HG02852 (cell line): Measurements from ENCODE around the gene TAOK1.
"Not testable (repeated sequence)": the region's sequence is repeated elsewhere in the genome, so short reads cannot be mapped to it uniquely, and the experiment has no call there.

Source experiments
- ATAC-seq: cut with Tn5 transposase; IDR thresholded peaks from one replicate; pipeline ENCODE4 v1.9.1; 2021; ENCODE audit warnings: mild to moderate bottlenecking, moderate library complexity; ENCODE audit not compliant: unreplicated experiment

TAOK1 gene

GRCh38 chr17:29389982-29390850 lies at the start of gene TAOK1:
TAOK1 (plus strand) TSS chr17:29390363; CDS start chr17:29451549, 61,186 bp downstream.
- peak; percentile 74 for ATAC-seq

GRCh38 chr17:29341726-29342125 lies 48.4 kb upstream of the TAOK1 start:
- ATAC-seq: no peak

- ATAC-seq: no peak
Observed at GRCh38 chr17:29342158-29342765, 47.9 kb upstream of the TAOK1 start.

DNA sequence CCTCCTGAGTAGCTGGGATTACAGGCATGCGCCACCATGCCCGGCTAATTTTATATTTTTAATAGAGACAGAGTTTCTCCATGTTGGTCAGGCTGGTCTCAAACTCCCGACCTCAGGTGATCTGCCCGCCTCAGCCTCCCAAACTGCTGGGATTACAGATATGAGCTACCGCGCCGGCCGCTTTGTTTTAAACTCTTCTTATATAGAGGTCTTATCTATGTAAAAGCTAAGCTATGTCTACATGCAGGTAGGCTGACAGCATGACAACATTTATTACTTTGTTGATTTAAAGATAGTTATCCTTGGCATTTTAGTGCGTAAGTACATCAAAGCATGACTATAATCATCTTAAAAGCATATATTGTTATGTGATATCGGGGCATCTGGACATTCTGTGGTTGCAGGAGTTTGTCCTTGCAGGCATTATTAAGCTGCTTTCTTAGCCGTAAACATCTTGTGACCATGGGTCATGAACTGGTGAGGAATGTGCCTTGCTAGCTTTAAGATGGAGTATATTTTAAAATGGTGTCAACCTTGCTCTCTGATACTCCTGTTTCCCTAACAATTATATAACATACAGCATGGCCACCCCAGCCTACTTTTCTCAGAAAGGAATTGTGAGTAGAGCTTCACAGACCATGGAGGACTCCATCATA lies 45.8 kb upstream of the TAOK1 start:
- no peak for ATAC-seq

DNA sequence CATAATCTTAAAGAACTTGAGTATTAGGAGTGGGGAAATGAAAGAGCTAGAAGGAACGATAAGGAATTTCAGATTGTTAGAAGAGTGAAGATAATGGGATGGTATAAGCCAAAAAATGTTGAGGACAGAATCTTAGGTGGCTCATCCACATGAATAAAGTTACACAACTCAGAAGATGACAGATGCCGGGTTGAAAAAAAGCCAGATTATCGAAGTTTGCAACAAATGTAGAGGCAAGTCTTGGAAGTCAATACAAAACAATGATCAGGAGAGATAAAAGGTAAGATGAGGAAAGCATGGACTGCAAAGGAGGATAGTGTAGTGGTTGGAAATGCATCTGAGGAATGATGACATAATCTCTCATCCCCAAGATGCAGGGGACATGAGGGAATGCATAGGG lies 45.1 kb upstream of the TAOK1 start:
- ATAC-seq: no peak

GRCh38 chr17:29345470-29345869 lies 44.7 kb upstream of the TAOK1 start:
- not testable (repeated sequence) for ATAC-seq

DNA sequence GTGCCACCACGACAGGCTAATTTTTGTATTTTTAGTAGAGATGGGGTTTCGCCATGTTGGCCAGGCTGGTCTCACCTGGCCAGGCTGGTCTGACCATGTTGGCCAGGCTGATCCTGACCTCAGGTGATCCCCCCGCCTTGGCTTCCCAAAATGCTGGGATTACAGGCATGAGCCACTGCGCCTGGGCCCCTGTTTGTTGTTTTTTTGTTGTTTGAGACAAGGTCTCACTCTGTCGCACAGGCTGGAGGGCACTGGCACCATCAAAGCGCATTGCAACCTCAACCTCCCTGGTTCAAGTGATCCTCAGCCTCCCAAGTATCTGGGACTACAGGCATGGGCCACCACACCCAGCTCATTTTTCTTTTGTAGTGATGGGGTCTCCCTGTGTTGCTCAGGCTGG lies 43.7 kb upstream of the TAOK1 start:
- no peak for ATAC-seq

DNA sequence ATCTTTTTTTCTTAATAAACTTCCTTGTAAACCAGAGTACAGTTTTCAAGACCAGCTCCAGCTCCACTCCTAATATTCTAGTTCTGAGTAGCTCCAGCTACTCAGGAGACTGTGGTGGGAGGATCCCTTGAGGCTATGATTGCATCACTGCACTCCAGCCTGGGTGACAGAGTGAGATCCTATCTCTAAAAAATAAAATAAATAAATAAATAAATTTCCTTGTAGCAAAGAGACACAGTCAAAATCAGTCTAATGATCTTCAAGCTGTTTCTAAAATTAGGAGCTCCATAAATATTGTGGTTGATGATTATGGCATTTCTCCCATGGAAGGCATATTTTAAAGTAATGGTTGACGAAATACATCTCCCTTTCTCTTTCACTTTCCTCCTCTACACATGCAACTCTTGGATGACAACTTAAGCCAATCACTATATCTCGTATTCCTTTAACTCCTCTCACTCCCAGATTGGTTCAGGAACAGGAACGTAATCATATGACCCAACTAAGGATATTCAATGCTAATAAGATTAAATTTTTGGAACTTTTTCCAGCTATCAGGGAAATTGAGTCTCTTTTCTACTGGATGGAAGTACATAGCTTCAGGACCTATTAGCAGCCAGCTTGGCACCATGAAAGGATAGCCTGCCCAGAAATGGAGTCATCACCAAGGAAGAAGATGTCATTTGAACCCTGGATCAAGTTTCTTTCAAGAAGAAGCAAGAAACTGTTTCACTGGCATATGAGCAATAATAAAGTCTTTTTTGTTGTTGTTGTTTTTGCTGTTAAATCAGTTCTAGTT lies 42.1 kb upstream of the TAOK1 start:
- no peak for ATAC-seq

DNA sequence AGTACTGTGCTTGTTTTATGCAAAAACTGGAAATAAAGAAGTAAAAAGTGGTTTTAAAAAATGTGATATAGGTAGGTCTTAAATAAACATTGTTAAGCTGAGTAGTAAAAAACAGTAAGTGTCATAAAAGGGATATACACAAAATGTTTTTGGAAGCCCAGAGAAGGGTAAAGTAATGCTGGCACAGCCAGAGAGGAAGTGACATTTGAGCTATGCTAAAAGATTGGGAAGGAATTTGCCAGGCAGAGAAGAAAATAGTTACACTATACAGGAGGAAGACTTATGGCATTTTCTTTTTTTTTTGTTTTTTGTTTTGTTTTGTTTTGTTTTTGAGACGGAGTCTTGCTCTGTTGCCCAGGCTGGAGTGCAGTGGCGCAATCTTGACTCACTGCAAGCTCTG lies 40.8 kb upstream of the TAOK1 start:
- ATAC-seq: no peak

DNA sequence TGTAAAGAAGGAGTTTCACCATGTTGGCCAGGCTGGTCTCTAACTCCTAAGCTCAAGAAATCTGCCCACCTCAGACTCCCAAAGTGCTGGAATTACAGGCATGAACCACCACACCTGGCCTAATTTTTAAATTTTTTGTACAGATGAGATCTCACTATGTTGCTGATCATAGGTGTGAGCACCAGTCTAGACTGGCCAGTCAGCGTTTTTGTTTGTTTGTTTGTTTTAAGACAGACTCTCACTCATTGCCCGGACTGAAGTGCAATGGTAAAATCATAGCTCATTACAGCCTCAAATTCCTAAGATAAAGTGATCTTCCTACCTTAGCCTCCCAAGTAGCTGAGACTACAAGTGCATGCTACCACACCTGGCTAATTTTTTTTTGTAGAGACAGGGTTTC lies 38.0 kb upstream of the TAOK1 start:
- no peak for ATAC-seq

DNA sequence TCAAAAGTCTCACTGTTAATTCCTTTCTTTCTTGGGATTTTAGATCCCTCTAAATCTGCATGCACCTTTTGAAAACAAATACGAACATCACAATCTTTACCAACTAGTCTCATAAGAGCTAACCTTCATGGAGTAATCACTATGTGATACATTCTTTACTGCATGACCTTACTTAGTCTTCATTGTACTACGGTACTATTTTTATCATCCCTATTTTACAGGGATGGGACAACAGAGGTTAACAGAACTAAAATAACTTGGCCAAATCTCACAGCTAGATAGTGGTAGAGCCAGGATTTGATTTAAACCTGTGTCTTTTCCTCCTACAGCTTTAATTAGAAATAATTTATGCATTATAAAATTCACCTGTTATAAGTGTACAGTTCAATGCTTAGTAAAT lies 32.9 kb upstream of the TAOK1 start:
- no peak for ATAC-seq

- no peak for ATAC-seq
Observed at GRCh38 chr17:29357821-29358232, 32.3 kb upstream of the TAOK1 start.

GRCh38 chr17:29358416-29358815 lies 31.7 kb upstream of the TAOK1 start:
- ATAC-seq: no peak

GRCh38 chr17:29359777-29360176 lies 30.4 kb upstream of the TAOK1 start:
- ATAC-seq: no peak

DNA sequence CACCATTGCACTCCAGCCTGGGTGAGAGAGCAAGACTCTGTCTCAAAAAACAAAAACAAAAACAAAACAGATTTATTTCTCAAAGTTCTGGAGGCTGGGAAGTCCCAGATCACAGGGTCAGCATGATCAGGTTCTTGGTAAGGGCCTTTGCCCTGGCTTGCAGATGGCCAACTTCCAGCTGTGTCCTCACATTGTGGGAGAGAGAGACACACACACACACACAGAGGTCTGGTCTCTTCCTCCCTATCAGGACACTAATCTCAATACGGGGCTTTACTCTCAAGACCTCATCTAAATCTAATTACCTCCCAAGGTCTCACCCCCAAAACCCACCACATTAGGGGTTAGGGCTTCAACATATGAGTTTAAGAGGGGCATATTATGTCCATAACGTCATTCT lies 26.4 kb upstream of the TAOK1 start:
- no peak for ATAC-seq

- no peak for ATAC-seq
Observed at GRCh38 chr17:29364691-29365090, 25.5 kb upstream of the TAOK1 start.

GRCh38 chr17:29368161-29368560 lies 22.0 kb upstream of the TAOK1 start:
- ATAC-seq: no peak

DNA sequence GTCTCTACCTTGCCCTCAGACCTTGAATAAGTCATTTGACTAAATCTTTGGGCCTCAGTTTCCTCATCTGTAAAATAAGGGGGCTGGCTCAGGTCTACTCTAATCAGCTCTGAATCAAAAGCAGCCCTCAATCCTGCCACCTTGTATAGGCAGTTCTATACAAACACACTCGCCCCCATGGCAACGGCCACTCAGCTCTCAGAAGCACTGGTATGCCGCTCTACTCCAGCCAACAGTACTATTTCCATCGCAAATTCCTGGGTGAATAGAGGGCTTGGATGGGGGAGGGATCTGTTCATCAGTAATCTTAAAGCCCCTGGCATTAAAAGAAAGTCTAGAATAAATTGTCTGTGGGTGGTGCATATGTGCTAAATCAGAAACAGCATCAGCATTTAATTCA lies 21.2 kb upstream of the TAOK1 start:
- ATAC-seq: no peak

- ATAC-seq: peak; percentile 51
Observed at GRCh38 chr17:29369831-29370735, 20.1 kb upstream of the TAOK1 start.

DNA sequence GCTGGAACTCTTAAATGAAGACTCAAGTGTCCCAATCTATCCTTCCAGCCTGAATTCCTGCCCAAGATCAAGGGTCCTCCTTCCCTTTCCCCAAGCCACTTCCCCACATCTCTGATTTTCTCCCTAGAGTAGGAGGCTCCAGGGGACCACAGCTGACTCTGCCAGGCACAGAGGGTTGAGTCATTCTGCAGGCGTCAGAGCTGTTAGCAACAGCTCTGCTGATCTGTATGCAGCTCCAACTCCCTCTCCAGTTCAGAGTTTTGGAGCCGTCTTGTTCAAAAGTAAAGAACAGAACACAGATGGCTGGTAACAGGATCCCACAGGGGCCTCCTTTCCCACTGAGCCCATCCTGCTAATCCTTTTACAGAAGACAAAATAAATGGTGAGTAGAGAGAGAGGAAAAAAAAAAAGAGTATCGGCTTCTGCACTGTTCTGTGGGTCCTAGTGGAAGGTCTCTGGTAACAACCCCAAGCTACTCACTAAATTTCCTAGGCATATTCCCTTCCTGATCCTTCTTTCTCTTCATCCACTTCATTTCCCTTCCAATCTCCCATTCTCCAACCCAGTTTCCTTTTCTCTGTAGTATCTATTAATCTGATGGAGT lies 13.4 kb upstream of the TAOK1 start:
- no peak for ATAC-seq
